Fibroblast of villous mesenchyme (primary cell): Measurements from ENCODE around the gene BTBD9. TPM values are rescaled to one million over a fixed set of nuclear protein-coding genes. Genes with fewer than 3 reads are reported as not detected.

ENCODE experiments used
- DNase-seq: peaks from one replicate; pipeline ENCODE4 v3.0.0-alpha.2; 2010; ENCODE audit warnings: low read depth
- H3K4me3 ChIP-seq: 2 replicates; pipeline ENCODE4 v1.5.1; 2011; ENCODE audit warnings: low read depth, mild to moderate bottlenecking, low read length
- total RNA-seq: library from RNA; depleted of rRNA; stranded (reverse); fragments of >200 nt; gene quantifications from 2 replicates; pipeline ENCODE4 v1.2.3, GENCODE V29; 2012
- TF ChIP-seq, protein P1 (sequence below): IDR thresholded peaks from 2 replicates; pipeline ENCODE4 v1.5.1; 2012; ENCODE audit warnings: low read depth, mild to moderate bottlenecking, low read length; ENCODE audit not compliant: insufficient read depth

BTBD9 gene
- total RNA-seq, result 8.7 and 12.1 TPM in 2 replicates

GRCh38 chr6:38639498-38640215 is at the start of gene BTBD9:
Gene BTBD9 (minus strand): TSS chr6:38639929.
- peak within 1 kb of the TSS; percentile 93 for H3K4me3 ChIP-seq
- peak; percentile 84 for DNase-seq
- TF ChIP-seq, protein P1, sequence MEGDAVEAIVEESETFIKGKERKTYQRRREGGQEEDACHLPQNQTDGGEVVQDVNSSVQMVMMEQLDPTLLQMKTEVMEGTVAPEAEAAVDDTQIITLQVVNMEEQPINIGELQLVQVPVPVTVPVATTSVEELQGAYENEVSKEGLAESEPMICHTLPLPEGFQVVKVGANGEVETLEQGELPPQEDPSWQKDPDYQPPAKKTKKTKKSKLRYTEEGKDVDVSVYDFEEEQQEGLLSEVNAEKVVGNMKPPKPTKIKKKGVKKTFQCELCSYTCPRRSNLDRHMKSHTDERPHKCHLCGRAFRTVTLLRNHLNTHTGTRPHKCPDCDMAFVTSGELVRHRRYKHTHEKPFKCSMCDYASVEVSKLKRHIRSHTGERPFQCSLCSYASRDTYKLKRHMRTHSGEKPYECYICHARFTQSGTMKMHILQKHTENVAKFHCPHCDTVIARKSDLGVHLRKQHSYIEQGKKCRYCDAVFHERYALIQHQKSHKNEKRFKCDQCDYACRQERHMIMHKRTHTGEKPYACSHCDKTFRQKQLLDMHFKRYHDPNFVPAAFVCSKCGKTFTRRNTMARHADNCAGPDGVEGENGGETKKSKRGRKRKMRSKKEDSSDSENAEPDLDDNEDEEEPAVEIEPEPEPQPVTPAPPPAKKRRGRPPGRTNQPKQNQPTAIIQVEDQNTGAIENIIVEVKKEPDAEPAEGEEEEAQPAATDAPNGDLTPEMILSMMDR, result no peak

GRCh38 chr6:38688579-38689087 is 48.9 kb upstream of the BTBD9 start:
- no peak overlapping the region for H3K4me3 ChIP-seq
- no peak for DNase-seq
- TF ChIP-seq, protein P1, result no peak

DNA sequence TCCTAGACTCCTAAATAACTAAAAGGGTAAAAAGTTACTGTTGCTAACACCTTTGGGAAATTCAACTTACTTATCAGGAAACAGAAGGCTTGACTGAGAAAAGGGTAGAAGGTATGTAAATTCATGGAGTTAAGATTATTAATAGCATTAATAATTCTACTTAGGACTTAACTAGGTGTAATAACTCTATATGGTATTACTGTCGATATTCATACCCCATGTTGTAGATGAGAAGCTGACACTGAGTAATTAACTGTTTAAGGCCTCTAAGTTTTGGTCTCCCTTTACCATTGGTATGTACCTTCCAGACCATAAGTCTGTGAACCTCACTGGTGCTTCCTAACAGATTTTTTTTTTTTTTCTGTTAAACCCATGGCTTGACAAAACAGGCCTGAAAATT is 47.8 kb upstream of the BTBD9 start:
- H3K4me3 ChIP-seq, result no peak overlapping the region
- TF ChIP-seq, protein P1, result no peak
- no peak for DNase-seq

DNA sequence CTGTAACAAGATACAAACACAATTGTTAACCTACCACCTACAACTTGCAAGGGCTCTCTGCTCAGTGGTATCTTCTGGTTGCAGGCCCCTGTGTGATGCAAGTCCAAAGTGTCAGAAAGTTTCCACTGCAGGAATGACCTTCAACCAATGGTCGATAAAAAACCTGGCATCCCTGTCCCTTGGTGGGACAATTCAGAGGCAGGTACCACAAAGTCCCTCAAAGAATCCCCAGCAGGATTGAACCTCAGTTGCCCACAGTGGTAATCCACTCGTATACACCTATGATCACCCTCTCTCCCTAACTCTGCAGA is 47.3 kb upstream of the BTBD9 start:
- H3K4me3 ChIP-seq, result no peak overlapping the region
- TF ChIP-seq, protein P1, result no peak
- no peak for DNase-seq

DNA sequence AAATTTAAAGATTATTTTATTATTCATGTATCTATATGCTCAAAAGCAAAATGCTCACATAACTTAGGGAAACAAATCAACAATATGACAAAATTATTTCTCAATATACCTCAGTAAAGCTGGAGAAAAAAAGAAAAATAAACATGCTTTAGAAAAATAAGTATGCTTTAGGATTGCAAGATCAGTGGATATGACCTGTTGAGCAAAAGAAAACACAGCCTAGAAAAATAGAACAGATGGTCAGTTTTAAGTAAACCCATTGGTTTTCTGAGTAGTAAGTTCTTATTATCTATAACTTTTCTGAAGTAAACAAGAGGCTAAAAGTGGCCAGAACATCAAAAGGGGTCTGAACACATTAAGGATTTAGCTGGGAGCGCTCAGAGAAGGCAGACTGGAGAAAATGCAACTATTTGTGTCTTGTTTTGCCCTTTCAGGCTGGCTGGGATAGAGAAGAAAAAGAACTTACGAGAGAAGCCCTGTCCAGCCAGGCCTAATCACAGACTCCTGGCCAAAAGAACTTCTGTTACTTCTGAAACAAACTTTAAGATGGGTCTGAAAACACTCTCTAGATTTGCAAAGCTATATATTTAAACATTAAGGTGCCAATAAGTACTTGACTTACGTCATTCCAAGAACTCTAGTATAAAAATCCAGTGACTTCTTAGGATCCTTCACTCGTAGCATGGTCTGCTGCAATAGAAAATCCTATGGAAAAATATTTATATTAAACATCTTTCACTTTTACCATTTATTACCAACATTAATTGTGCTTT is 46.7 kb upstream of the BTBD9 start:
- DNase-seq, result peak; percentile 59
- no peak overlapping the region for H3K4me3 ChIP-seq
- TF ChIP-seq, protein P1, result no peak

- H3K4me3 ChIP-seq, result no peak overlapping the region
- no peak for DNase-seq
- TF ChIP-seq, protein P1, result no peak
Observed at GRCh38 chr6:38684904-38685303, 45.2 kb upstream of the BTBD9 start.

DNA sequence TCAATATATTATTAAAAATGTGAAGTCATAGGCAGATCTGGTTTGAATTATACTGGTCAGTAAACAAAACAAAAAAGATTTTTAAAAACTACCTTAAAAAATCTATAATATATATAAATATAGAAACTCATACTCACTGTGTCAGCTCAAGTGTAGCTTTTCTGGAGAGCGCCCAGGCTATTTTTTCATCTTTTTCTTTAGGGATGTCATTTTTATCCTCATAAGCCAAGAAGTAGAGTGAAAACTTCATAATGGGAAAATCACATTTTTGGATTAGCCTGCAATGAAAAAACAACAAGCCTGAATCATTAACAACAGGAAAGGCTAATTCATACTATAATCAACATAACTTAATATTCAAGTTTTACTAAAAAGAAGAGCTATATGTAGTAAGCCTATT is 44.5 kb upstream of the BTBD9 start:
- no peak overlapping the region for H3K4me3 ChIP-seq
- no peak for DNase-seq
- TF ChIP-seq, protein P1, result no peak
